NCI-H1694 treated with DMSO at 0.1 percent for 48 hours (cell line): ENCODE measurements around the gene ANKH.

Source experiments
- DNase-seq: peaks from one replicate; lab custom pipeline; 2025; lab: John Stamatoyannopoulos, UW

The ANKH gene

DNA sequence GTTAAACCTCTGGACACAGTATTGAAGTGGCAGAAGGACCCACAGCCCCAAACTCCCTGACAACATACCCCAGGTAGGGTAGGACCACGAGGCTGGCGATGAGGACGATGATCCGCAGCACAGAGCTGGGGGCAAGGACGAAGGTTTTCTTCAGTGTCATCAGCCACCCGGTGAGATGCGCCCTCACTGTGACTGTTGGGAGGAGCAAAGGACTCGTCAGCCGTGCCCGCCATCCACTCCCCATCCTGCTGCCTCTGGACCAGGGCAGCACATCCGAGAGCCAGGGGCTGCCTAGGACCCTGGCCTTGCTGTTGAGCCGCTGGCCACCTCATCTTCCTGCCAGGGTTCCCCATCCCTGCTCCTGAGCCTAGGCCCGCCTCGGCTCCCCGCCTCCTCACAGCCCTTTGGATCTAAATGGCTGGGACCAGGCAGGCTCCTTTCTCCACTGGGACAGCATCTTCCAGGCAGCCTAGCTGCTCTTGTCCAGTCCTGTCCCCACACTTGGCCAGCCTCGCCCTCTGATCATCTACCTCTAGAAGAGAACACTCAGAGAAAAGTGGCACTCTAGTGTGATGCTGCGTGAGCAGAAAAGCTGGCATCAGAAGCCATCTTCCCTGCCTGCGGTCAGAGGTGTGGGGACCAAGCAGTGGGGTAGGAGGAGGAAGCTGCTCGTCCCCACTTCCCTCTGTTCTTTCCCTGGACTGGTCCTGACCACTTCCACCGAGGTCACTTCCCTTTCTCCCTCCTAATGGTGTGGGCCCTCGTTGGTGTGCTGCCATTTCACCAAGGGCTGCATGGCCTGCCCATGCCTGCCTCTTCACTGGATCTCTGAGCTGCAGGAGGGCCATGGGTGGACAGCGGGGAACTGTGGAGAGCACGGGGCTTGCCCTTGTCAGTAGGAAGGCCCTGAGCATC, 157.8 kb downstream of the ANKH start:
- no peak for DNase-seq

DNA sequence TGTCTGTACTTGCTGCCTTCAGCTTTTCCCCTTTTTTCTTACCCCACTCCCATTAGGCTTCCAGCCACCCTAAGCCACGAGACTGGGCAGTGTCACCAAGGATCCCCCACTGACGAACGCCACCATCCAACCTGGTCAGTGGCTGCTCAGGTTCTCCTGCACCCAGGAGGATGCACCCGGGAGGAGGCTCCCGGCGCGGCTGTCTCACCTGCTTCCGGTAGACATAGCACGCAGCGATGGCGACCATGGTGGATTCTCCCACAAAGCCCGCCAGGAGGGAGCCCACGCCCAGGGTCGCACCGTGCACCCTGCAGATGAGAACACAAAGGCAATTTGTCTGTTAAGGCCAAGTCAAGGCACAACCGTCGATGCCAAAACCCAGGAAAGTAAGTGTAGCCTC, 158.9 kb downstream of the ANKH start:
- DNase-seq = no peak

DNA sequence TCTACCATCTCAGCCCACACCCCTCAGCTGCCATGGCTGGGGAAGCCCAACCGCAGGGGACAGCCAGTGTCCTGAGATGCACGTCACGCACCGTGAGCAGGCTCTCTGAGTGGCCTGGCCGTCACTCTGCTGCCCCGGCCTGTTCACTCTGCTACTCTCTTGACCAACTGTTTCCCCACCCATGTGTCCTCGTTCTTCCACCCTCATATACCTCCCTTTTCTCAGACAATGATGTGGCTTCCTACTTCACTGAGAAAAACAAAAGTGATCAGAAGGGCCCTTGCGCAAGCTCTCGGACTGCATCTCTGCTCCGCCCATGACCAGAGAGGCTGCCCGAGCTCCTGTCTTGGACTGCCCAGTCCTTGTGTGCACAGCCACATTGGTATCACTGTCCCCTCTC, 159.4 kb downstream of the ANKH start:
- DNase-seq = no peak

DNA sequence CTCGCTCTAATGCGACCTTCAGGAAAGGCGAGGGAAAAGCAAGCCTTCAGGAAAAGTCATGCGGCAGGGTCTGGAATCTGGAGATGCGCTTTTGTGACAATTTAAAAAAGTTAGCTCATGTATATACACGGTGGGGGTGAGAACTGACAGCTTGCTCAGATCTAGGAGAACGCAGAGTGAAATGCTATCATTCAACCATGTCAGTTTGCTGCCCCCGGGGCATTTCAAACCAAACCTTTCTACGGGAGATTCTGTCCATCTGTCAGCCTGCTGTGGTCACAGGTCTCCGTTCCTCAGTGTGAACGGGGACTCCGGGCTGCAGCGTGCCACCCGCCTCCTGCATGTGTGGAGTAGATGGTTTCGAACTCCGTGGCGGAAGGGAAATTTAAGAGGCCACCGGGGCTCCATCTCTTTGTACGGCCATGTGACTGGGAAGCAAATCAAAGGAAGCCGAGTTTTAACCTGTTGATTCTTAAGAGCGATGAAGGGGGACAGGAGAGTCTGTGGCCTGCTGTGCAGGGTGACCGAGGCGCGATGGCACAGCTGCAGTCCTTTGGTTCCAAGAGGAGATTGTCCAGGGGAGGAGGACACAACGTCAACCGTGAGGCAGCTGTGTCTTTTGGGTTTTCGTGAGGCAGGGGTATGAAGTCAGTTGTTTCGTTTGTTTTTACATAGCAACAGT, 161.1 kb downstream of the ANKH start:
- no peak for DNase-seq

DNA sequence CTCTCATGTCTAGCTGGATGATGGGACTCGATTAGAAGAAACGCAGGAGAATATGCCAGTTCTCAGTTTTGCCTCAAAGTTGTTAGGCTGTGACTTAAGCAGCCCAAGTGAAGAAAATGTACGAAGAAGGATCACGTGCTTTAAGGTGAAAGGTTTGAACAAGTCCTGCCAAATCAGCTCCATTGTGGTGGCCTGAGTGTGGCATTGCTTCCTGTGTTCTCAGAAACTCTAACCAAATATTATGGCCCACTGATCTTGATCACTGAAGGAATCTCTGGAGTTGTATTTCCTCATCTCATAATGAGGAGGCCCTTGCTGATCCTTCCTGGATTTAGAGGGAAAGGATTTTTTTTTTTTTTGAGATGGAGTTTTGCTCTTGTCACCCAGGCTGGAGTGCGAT, 163.0 kb downstream of the ANKH start:
- no peak for DNase-seq

DNA sequence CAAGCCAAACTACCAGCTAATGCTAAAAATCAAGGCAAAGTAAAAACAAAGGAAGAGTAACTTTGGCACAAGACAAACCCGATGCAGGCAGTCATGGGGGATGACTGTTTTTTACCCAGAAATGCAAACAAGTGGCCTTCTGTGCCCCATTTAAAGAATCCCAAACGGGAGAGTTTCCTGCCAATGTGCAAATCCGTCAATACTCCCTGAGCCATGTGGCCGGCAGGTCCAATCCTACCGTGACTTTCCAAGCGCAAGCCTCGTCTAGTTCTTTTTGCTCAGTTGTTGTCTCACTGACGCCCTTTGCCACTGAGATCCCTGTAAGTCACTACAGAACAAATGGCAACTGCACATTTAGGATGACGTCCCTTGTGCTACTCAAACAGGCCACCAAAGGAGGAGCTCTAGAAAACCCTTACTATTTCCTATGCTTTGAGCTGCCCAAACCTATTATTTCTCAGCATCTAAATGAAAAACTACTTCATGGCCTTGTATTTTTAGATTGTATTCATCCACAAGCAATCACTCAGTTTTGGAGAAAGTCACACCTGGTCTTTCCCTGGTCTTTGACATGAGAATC, 163.7 kb downstream of the ANKH start:
- DNase-seq = no peak

DNA sequence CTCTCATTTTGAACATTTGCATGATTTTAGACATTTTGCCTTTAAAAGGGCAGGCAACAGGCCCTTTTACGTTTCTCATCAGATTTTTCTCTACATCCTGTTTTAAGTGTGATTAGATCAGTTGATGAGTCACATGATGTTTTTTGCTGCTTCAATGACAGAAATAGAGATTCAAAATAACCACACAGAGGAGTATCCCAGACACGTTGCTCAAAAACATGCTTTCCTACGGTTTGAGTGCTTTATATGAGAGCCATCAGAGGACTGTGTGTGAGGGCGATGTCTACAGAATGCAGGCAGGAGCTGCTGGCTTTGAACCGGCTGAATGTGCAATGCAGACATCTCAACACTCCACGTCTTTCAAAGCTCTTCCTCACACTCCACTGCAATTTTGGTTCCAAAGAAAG, 165.0 kb downstream of the ANKH start:
- no peak for DNase-seq

DNA sequence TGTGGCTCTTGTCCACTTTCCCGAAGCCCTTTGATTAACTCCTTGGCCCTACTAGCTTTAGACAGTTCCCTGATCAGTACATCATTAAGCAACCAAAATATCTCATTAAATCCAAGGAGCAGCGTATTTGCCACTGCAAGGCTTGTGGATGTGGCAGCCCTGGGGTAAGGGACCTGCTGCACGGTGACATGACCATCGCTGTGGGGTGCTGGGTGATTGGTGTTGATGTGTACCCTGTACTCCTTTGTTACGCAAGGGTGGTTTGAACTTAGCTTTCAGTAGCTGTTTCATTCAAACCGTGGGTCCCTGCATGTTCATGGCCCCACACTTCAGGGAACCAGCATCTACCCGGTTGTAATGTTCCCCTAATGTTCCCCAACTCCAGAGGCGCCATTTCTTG, 166.0 kb downstream of the ANKH start:
- DNase-seq = no peak

DNA sequence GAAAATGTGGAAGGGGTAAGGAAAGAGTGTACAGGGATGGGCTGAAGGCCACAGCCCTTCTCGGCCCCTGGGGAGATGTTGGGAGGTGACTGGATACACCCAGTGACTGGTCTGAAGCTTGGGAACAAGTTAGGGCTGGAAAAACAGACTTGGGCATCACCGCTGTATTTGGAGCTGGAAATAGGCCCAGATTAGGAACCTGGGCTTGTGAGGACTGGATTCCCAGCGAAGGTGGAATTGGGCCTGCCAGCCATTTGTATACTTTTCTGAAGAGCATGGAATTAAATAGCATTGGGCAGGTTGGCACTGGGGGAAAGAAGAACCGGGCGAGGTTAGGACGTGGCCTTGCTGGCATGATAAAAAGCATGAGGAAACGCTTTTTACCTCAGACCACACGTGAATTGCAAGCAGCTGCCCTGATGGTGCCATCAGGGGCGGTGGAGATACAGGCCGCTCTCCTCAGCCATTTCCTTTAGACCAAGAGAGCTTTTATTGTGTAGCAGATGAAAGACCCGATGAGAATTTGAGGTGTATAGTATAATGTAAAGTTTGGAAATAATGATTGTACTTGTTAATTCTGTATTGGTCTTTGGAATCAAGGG, 169.2 kb downstream of the ANKH start:
- no peak for DNase-seq

DNA sequence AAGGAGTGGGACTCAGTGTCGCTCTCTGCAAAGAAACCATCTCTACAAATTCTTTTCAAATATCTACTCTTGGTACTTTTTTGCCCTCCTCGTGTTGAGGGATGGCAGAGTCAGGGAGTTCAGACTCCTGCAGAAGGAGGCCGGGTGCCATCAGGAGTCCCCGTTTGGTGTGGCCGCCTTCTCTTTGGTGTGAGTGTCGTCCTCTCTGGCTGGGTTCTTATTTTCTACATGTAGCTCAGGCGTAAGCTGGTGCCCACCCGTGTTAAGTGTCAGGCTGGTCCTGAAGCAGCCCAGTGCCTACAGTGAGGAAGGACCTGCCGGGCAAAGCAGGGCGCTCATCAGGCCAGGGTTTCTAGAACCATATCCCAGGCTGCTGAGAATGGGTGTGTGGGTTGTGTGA, 170.0 kb downstream of the ANKH start:
- no peak for DNase-seq

DNA sequence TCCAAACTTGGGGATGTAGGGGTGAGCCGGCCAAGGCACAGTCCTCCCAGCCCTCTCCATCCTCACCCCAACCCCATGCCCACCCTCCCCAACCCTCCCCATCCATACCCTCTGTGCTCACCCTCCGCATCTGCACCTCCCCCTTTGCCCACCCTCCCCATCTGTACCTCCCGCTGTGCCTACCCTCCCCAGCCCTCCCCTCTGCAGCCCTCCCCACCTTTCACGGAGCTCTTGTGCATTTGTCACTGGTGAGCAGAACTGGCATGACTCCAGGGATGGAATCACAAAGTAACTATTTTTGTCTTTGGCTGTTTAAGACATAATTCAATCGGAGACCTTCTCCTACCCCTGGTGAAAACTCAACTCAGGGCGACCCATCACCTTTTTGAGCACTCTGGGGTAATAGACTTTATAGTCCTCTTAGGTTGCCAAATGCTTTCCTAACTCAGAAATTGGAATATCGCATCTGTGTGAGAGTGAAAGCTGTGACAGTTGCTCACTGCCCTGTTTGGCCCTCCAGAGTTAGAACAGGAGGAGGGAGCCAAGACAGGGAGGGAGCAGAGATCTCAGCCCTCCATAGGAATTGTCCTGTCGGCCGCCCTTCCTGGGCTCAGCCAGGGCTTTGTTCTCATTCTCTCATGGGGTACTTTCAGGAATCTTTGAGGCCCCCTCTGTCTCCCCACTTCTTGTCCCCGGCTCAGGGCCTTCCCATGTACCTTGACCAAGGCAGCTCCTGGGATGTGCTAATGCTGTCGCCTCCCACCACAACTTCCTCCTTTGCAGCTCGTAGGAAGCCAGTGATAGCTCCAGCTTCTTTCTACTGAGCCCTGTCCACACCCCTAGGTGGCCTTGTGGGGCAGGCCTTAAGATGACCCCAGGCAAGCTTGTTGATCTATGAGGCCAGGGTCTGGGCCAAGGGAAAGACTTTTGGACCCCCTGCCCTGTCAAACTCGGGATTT, 170.8 kb downstream of the ANKH start:
- DNase-seq = no peak

DNA sequence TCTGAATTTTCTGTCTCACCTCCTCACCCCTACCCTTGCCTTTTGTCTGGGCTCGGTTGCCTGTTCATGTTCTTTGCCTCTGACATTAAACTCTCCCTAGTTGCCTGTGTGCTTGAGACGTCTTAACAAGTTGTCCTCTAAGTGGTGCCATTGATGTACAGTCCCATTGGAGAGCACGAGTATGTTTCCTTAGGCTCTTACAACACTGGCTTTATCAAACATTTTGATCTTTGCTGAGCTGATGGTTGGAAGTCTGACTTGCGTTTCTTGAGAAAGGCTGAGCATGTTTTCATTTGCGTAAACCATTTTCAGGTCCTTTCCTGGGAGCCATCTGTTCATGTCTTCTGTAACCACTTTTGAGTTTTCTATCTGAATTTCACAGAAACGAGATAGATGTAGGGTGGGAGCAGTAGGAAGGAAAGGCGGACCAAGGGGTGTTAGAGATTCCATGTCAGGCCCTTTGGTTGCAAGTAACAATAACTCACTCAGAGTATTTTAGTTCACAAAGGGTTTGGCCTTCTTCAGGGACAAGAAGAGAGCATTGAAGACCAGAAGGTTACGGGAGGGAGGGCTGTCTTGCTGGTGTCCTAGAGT, 171.7 kb downstream of the ANKH start:
- no peak for DNase-seq

DNA sequence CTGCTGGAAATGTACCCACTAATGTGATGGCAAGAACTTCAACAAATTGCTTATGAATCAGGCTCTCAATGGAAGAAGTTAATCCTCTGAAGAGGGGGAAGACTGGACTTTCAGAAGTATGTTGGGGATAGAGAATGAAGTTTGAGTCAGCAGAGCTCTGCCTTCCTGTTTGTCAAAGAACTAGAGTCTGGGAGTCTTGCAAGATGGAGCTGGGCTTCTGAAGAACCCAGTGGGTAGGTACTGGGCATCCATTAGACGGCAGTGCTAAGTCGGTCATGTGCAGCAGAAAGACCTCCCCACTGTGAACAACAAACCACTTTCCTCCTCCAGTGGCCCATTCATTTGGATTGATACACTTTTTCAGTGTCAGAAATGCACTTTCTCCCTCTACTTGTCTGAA, 172.4 kb downstream of the ANKH start:
- DNase-seq = no peak

DNA sequence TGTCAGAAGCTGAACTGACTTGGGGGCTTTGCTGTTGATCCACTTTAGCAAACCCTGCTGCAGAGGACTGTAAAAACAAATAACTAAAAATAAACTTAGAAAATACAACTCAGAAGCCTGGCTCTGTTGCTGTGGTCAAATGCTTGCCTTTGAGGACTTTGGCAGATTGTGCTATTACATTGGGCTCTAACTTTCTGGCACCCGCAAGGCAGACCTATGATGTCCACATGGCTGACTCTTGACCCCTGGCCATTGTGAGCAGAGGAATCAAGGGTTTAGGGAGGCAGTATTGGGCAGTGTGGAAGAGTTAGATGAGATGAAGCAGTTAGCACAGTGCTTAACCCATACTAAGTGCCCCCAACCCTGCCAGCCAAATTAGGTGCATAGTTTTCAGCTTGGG, 173.1 kb downstream of the ANKH start:
- no peak for DNase-seq

DNA sequence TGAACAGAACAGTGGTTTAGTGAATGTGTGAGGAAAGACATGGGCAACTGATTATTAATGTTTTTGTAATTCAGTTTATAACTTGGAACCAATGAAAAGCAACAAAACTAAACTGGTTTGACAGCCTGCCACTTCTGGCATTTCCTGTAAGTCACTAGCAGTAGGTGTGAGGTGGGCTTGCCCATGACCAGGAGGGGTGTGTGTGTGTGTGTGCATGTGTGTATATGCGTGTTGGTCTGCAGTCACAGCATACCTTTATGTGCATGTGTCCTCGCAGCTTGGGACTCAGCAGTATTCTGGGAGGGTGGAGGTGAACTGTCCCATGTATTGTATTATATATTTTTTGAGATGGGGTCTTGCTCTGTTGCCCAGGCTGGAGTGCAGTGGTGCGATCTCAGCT, 174.7 kb downstream of the ANKH start:
- no peak for DNase-seq

DNA sequence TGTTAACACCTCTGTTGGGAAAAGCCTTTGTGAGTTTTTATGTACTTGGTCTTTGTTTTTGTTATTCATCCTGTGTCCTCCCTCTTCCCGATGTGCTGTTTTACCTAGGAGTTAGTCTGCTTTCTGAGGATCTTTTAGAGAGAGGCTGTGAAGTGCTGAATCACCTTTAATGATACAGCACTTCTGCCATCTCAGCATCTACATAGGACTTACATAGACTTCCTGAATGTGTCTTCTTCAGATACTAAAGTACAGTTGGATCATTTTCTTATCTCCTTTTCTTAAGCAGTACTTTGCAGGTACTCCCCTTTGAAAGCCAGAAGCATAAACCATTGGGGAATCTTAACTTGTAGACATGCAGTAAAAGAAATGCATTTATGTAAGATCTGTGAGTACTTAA, 175.5 kb downstream of the ANKH start:
- no peak for DNase-seq

DNA sequence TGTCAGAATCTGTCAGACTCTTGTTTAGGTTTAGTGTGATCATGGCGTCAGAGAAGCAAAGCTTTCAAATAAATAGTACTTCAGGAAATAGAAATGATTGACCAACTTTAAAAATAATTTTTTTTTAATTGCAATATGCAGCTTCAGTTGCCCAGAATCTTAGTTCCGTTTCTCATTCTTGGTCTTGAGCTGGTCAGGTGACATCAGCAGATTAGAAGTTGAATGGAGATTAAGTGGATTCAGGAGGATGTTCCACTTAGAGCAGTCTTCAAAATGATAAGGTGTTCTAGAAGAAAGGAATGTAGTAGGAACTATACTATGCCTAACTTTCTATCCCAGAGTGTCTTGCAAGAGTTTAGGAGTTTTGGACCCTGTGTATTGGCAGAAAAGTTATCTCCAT, 176.4 kb downstream of the ANKH start:
- no peak for DNase-seq

DNA sequence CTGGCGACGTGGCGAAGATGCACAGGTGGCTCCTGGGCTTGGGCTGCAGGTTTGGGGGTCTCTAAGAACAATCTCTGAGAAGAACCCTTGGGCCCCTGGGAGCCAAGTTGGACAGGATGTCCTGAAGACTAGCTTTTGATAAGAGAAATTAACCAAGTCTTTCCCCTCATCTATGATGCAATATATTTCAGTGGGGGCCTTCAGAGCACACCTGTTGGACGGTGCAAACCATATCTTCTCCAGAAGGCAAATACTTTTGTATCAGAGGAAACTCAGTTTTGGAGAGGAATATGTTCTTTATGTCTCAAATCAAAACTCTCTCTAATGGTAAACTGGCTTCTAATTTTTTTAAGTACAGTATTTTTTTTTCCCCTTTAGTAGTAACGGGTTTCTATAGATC, 178.5 kb downstream of the ANKH start:
- DNase-seq = no peak

DNA sequence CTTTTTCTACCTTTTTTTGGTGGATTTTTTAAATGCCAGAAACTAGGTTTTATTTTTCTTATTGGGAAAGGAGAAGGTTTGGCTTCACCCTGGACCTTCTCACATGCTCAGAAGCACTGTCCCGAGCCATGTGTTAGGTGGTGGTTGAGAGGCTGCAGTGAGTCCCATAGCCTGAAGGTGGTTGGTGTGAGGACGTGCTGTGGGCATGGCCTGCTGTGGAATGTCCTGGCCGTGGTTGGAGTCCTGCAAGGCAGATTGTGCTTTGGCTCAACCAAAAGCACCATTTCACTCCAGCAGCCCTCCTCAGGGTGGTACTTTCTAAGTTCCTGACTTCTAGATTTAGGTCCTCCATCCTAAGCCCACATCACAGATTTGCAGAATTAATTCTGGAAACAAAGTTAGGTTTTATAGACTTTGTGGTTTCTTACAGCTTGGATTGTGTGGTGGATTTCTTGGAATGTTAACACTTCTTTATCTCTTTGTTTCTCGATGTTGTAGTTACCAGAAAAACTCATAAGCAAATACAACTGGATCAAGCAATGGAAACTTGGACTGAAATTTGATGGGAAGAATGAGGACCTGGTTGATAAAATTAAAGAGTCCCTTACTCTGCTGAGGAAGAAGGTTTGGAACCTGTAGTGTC, 184.4 kb downstream of the ANKH start:
- no peak for DNase-seq

DNA sequence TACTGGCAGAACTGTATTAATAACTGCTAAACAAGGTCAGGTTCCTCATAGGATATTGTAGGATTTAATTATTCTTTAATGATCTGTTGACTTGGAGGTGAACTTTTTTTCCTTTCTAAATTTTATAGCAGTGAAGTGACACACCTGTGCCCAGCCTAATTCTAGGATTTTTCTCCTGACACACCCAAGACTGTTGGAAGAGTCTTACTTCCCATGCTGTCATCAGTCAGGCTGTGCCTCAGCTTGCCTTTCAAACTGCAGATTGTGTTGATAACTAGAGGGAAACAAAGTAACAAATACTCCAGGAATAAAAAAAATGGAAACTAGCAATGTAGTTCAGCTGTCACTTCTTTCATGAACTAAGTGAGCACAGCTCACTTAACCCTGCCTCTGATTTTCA, 185.1 kb downstream of the ANKH start:
- no peak for DNase-seq

DNA sequence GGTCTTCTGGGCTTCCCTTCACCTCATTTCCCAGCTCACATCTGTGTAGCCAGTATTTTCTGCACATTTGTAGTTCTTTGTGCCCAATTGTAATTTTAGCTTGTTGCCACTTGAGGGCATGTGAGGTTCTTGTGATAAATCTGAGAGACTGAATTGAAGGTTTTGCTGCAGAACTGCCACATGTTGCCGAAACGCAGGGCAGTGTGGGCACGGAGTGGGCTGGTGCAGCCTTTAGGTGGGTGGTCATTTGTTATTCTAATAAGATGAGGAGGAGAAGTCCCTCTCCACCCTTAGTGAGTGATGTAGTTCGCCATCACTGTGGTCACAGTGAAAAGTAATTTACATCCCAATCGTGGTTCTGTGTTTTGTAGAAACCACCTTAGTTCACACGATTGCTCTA, 185.8 kb downstream of the ANKH start:
- peak; percentile 85 for DNase-seq
